Bronchial epithelial cell (primary cell): ENCODE measurements around the gene ARMCX4. TPM values are rescaled to one million over a fixed set of nuclear protein-coding genes. Genes with fewer than 3 reads are reported as not detected.

Experiments used
- DNase-seq: peaks from one replicate; pipeline ENCODE4 v3.0.0-alpha.2; 2010; ENCODE audit warnings: low read depth
- FAIRE-seq: peaks from 2 replicates; lab custom pipeline; 2011; peaks lifted over from hg19 to GRCh38; lab: Jason Lieb, UNC
- H3K27me3 ChIP-seq: 2 replicates; pipeline ENCODE4 v1.5.1; 2011; ENCODE audit warnings: low read length; ENCODE audit not compliant: control insufficient read depth, insufficient read depth
- H3K36me3 ChIP-seq: 2 replicates; pipeline ENCODE4 v1.5.1; 2011; ENCODE audit warnings: low read length; ENCODE audit not compliant: control insufficient read depth, insufficient read depth
- H3K4me3 ChIP-seq: 2 replicates; pipeline ENCODE4 v1.5.1; 2011; ENCODE audit warnings: mild to moderate bottlenecking, low read depth, low read length, control low read depth
- total RNA-seq: library from RNA; depleted of rRNA; stranded (reverse); fragments of >200 nt; gene quantifications from 2 replicates; pipeline ENCODE4 v1.2.1, GENCODE V29; 2014
- TF ChIP-seq, protein P1 (sequence below): IDR thresholded peaks from 2 replicates; pipeline ENCODE4 v1.5.1; 2011; ENCODE audit warnings: mild to moderate bottlenecking, moderate library complexity, low read length, control low read depth, inconsistent platforms; ENCODE audit not compliant: insufficient read depth, severe bottlenecking

ARMCX4 gene
- total RNA-seq = 0.79 and 1.8 TPM in 2 replicates

- H3K4me3 ChIP-seq = peak within 1 kb of the TSS; percentile 23
- TF ChIP-seq, protein P1, sequence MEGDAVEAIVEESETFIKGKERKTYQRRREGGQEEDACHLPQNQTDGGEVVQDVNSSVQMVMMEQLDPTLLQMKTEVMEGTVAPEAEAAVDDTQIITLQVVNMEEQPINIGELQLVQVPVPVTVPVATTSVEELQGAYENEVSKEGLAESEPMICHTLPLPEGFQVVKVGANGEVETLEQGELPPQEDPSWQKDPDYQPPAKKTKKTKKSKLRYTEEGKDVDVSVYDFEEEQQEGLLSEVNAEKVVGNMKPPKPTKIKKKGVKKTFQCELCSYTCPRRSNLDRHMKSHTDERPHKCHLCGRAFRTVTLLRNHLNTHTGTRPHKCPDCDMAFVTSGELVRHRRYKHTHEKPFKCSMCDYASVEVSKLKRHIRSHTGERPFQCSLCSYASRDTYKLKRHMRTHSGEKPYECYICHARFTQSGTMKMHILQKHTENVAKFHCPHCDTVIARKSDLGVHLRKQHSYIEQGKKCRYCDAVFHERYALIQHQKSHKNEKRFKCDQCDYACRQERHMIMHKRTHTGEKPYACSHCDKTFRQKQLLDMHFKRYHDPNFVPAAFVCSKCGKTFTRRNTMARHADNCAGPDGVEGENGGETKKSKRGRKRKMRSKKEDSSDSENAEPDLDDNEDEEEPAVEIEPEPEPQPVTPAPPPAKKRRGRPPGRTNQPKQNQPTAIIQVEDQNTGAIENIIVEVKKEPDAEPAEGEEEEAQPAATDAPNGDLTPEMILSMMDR = no peak
- no peaks in the 10 kb centered on the region for H3K36me3 ChIP-seq
- FAIRE-seq = no peak
- no peaks in the 10 kb centered on the region for H3K27me3 ChIP-seq
- DNase-seq = peak; percentile 8
These were observed at the start of gene ARMCX4 for GRCh38 chrX:101485212-101485949. ARMCX4 (plus strand) TSS chrX:101485456; CDS start chrX:101488590, 3,134 bp downstream.

DNA sequence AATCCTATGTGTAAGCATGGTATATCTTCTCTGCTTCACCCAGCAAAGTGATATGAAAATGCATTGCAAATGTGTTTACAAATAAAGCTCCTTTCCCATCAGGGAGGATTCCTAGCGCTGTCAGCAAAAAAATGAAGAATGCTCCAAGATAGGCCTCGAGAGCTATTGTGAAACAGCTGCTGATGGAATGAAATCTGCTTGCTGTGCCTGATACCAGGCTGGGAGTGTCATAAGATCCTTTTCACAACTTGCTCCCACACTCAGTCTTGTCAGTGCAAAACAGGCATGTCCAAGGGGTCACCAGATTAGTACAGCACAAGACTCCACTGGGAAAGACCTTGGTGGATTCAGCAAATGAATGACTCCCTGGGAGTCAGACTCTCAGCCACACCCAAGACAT lies 43.2 kb upstream of the ARMCX4 start:
- DNase-seq (no peak), FAIRE-seq (no peak)
- TF ChIP-seq, protein P1 = no peak

DNA sequence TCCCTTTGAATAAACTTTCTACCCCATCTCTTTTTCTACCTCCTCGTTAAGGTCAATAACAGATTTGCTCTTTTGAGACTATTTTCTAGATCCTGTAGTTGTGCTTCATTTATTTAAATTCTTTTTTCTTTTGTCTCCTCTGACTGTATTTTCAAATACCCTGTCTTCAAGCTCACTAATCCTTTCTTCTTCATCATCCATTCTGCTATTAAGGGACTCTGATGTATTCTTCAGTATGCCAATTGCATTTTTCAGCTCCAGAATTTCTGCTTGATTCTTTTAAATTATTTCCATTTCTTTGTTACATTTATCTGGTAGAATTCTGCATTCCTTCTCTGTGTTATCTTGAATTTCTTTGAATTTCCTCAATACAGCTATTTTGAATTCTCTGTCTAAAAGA lies 36.0 kb upstream of the ARMCX4 start:
- no peaks in the 10 kb centered on the region for H3K27me3 ChIP-seq
- no peaks in the 10 kb centered on the region for H3K36me3 ChIP-seq
- H3K4me3 ChIP-seq = no peak overlapping the region
- FAIRE-seq (no peak), DNase-seq (no peak)
- TF ChIP-seq, protein P1 = no peak

More for the DNA sequence above, 43.2 kb upstream of the ARMCX4 start:
- Histone ChIP-seq H3K36me3 (no peaks in the 10 kb centered on the region), H3K4me3 (no peak overlapping the region), H3K27me3 (no peaks in the 10 kb centered on the region)

DNA sequence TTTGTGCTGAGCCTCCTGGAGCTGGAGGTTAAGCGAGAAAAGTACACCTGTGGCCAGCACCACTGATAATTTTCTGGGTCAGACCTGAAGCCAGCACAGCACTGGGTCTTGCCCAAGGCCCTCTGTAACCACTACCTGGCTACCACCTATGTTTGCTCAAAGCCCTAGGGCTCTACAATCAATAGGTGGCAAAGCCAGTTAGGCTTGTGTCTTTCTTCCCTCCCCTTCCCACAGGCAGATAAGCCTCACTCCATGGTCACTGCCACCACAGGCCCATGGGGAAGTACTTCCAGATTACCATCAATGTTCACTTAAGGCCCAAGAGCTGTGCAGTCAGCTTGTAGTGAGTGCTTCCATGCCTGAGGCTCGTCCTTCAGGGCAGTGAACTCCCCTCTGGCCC lies 35.2 kb upstream of the ARMCX4 start:
- TF ChIP-seq, protein P1 = no peak
- DNase-seq (no peak), FAIRE-seq (no peak)
- Histone ChIP-seq H3K27me3 (no peaks in the 10 kb centered on the region), H3K4me3 (no peak overlapping the region), H3K36me3 (no peaks in the 10 kb centered on the region)

GRCh38 chrX:101450961-101451360 lies 34.3 kb upstream of the ARMCX4 start:
- H3K36me3 ChIP-seq = no peaks in the 10 kb centered on the region
- FAIRE-seq (no peak), DNase-seq (no peak)
- no peaks in the 10 kb centered on the region for H3K27me3 ChIP-seq
- H3K4me3 ChIP-seq = no peak overlapping the region
- TF ChIP-seq, protein P1 = no peak

DNA sequence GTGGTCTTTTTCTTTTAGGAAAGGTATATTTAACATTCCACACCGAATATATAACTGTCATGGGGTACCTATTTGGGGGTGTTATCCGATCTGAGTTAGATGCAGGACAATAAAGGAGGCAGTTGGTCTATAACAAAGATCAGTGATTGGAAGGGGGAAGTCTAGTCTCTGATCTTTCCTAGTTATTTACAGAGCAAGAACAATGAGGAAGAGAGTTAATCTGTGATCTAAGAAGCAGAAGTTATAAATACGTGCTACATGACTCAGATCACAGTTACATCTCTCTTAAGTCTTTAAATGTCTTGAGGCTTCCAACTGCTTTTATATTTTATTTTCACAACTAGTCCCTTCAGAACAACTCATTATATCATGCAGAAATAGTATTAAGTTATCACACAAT lies 33.2 kb upstream of the ARMCX4 start:
- no peak for FAIRE-seq
- TF ChIP-seq, protein P1 = no peak
- Histone ChIP-seq H3K27me3 (no peaks in the 10 kb centered on the region), H3K36me3 (no peaks in the 10 kb centered on the region), H3K4me3 (no peak overlapping the region)
- DNase-seq = no peak
